Measurements from ENCODE around the gene BCAP31. TPM values are rescaled to one million over a fixed set of nuclear protein-coding genes. Genes with fewer than 3 reads are reported as not detected.
"Not testable (repeated sequence)": the region's sequence is repeated elsewhere in the genome, so short reads cannot be mapped to it uniquely, and the experiment has no call there.

BCAP31 gene
- total and polyA plus RNA-seq, 2 donors from 2014 or later: 218 to 246 TPM

- Histone ChIP-seq H3K27ac (ENCODE audit: low read depth in 2 of 2, low read length in 2 of 2) (no peak overlapping the region), H3K9me3 (ENCODE audit: control insufficient read depth in 2 of 3, insufficient read depth in 1 of 3, low read length in 3 of 3) (no peaks in the 10 kb centered on the region), H3K9ac (ENCODE audit: low read length in 3 of 3) (no peak overlapping the region), H3K27me3 (ENCODE audit: control insufficient read depth, insufficient read depth, low read length) (no peaks in the 10 kb centered on the region), H3K4me1 (ENCODE audit: control insufficient read depth in 2 of 3, insufficient read depth in 2 of 3, low read depth in 1 of 3, low read length in 3 of 3) (peaks cover 0 to 12% (median 8%) of the 10 kb centered on the region in 3 donors), H3K36me3 (ENCODE audit: control insufficient read depth in 2 of 3, insufficient read depth in 3 of 3, low read length in 3 of 3) (no peaks in the 10 kb centered on the region), H3K4me3 (ENCODE audit: low read length in 3 of 3) (no peak overlapping the region)
- intact Hi-C loops (cut with DNase I): no loop called here
- DNase-seq: no peak
- no peak for TF ChIP-seq CTCF (IDR thresholded peaks at IDR 0.05; ENCODE audit: borderline replicate concordance, extremely low read depth, insufficient read depth)
- no peak for FAIRE-seq
These were observed 7.6 kb upstream of the BCAP31 start for GRCh38 chrX:153731845-153732215.

GRCh38 chrX:153731117-153731844 is 7.1 kb upstream of the BCAP31 start:
- Histone ChIP-seq H3K27ac (ENCODE audit: low read depth in 2 of 2, low read length in 2 of 2) (no peak overlapping the region), H3K4me1 (ENCODE audit: control insufficient read depth in 2 of 3, insufficient read depth in 2 of 3, low read depth in 1 of 3, low read length in 3 of 3) (peaks cover 0 to 18% (median 8%) of the 10 kb centered on the region in 3 donors), H3K36me3 (ENCODE audit: control insufficient read depth in 2 of 3, insufficient read depth in 3 of 3, low read length in 3 of 3) (no peaks in the 10 kb centered on the region), H3K4me3 (ENCODE audit: low read length in 3 of 3) (no peak overlapping the region), H3K9ac (ENCODE audit: low read length in 3 of 3) (no peak overlapping the region), H3K27me3 (ENCODE audit: control insufficient read depth, insufficient read depth, low read length) (no peaks in the 10 kb centered on the region), H3K9me3 (ENCODE audit: control insufficient read depth in 2 of 3, insufficient read depth in 1 of 3, low read length in 3 of 3) (no peaks in the 10 kb centered on the region)
- intact Hi-C loops (cut with DNase I): no loop called here
- FAIRE-seq (no peak), DNase-seq (no peak)
- no peak for TF ChIP-seq CTCF (IDR thresholded peaks at IDR 0.05; ENCODE audit: borderline replicate concordance, extremely low read depth, insufficient read depth)

- FAIRE-seq; H3K9me3 ChIP-seq (ENCODE audit: control insufficient read depth in 2 of 3, insufficient read depth in 1 of 3, low read length in 3 of 3); H3K36me3 ChIP-seq (ENCODE audit: control insufficient read depth in 2 of 3, insufficient read depth in 3 of 3, low read length in 3 of 3); intact Hi-C loops (cut with DNase I); H3K27ac ChIP-seq (ENCODE audit: low read depth in 2 of 2, low read length in 2 of 2); H3K4me3 ChIP-seq (ENCODE audit: low read length in 3 of 3); H3K27me3 ChIP-seq (ENCODE audit: control insufficient read depth, insufficient read depth, low read length); H3K9ac ChIP-seq (ENCODE audit: low read length in 3 of 3): not testable (repeated sequence)
- peaks cover 0 to 28% (median 8%) of the 10 kb centered on the region in 3 donors for H3K4me1 ChIP-seq (ENCODE audit: control insufficient read depth in 2 of 3, insufficient read depth in 2 of 3, low read depth in 1 of 3, low read length in 3 of 3)
- peak in 1 of 5 donors; percentile 60 for DNase-seq
These were observed 5.9 kb upstream of the BCAP31 start for GRCh38 chrX:153730115-153730514.

- FAIRE-seq (no peak), DNase-seq (peak in 1 of 5 donors; percentile 71)
- no peaks in the 10 kb centered on the region for H3K27me3 ChIP-seq (ENCODE audit: control insufficient read depth, insufficient read depth, low read length)
- H3K4me3 ChIP-seq (ENCODE audit: low read length in 3 of 3): no peak overlapping the region
- TF ChIP-seq CTCF (IDR thresholded peaks at IDR 0.05; ENCODE audit: borderline replicate concordance, extremely low read depth, insufficient read depth): no peak
- no peak overlapping the region for H3K9ac ChIP-seq (ENCODE audit: low read length in 3 of 3)
- no peaks in the 10 kb centered on the region for H3K9me3 ChIP-seq (ENCODE audit: control insufficient read depth in 2 of 3, insufficient read depth in 1 of 3, low read length in 3 of 3)
- no peaks in the 10 kb centered on the region for H3K36me3 ChIP-seq (ENCODE audit: control insufficient read depth in 2 of 3, insufficient read depth in 3 of 3, low read length in 3 of 3)
- H3K27ac ChIP-seq (ENCODE audit: low read depth in 2 of 2, low read length in 2 of 2): no peak overlapping the region
- intact Hi-C loops (cut with DNase I): no loop called here
- peaks cover 0 to 30% (median 8%) of the 10 kb centered on the region in 3 donors for H3K4me1 ChIP-seq (ENCODE audit: control insufficient read depth in 2 of 3, insufficient read depth in 2 of 3, low read depth in 1 of 3, low read length in 3 of 3)
These were observed 4.9 kb upstream of the BCAP31 start for GRCh38 chrX:153728951-153729631.

All from kidney (tissue), 14 donors.